Activated T-helper 1 cell treated with anti-CD3 and anti-CD28 coated beads, Interleukin-12 subunit alpha, Interleukin-12 subunit beta, Interleukin-2, Interleukin-4 antibody, amounts not matched to agents 30 ng/mL and 10 ng/mL and 1 ng/mL, durations not matched to agents 14 hours and 24 hours and 36 hours (primary cell): Measurements from ENCODE around the gene LYPD6B. TPM values are rescaled to one million over a fixed set of nuclear protein-coding genes. Genes with fewer than 3 reads are reported as not detected.

Experiments
- DNase-seq: peaks from one replicate; pipeline ENCODE4 v3.0.0; 2021; ENCODE audit warnings: low spot score
- H3K27ac Mint-ChIP-seq: one replicate; pipeline ENCODE4 v1.8.0; 2021; ENCODE audit warnings: mild to moderate bottlenecking, mixed read lengths
- H3K27me3 Mint-ChIP-seq: one replicate; pipeline ENCODE4 v1.8.0; 2022; ENCODE audit warnings: mild to moderate bottlenecking, moderate library complexity, mixed read lengths; ENCODE audit not compliant: insufficient read depth
- H3K36me3 Mint-ChIP-seq: one replicate; pipeline ENCODE4 v1.8.0; 2021; ENCODE audit warnings: low read depth, mixed read lengths
- H3K4me1 Mint-ChIP-seq: one replicate; pipeline ENCODE4 v1.8.0; 2021; ENCODE audit warnings: low read depth, mixed read lengths
- H3K4me3 Mint-ChIP-seq: one replicate; pipeline ENCODE4 v1.8.0; 2021; ENCODE audit warnings: mild to moderate bottlenecking, moderate library complexity, mixed read lengths
- H3K9me3 Mint-ChIP-seq: one replicate; pipeline ENCODE4 v1.8.0; 2021; ENCODE audit warnings: mixed read lengths
- intact Hi-C: fragments of 100-400 bp; cut with micrococcal nuclease; formaldehyde crosslinking; loops from one replicate; pipeline ENCODE4 v1.15.1; 2024
- total RNA-seq: library from RNA; stranded (reverse); gene quantifications from 2 replicates; pipeline ENCODE4 v1.2.3, GENCODE V29; 2022

Gene LYPD6B
- total RNA-seq, 1 donor from 2014 or later, result not detected

- Mint-ChIP-seq H3K4me3 (no peak overlapping the region), H3K27ac (no peak overlapping the region), H3K9me3 (no peaks in the 10 kb centered on the region), H3K27me3 (peaks cover 14% of the 10 kb centered on the region), H3K4me1 (no peaks in the 10 kb centered on the region), H3K36me3 (no peaks in the 10 kb centered on the region)
- intact Hi-C loops, result no loop called here
- no peak for DNase-seq
These were observed 20.4 kb downstream of the LYPD6B start for GRCh38 chr2:149058936-149059335.

- Mint-ChIP-seq H3K36me3 (no peaks in the 10 kb centered on the region), H3K4me3 (no peak overlapping the region), H3K4me1 (no peaks in the 10 kb centered on the region), H3K27ac (no peak overlapping the region), H3K27me3 (peaks cover 14% of the 10 kb centered on the region), H3K9me3 (no peaks in the 10 kb centered on the region)
- intact Hi-C loops, result no loop called here
- no peak for DNase-seq
These were observed 21.3 kb downstream of the LYPD6B start for GRCh38 chr2:149059822-149060221.

- Mint-ChIP-seq H3K9me3 (no peaks in the 10 kb centered on the region), H3K36me3 (no peaks in the 10 kb centered on the region), H3K4me3 (no peak overlapping the region), H3K27me3 (peaks cover 9% of the 10 kb centered on the region), H3K27ac (no peak overlapping the region), H3K4me1 (no peaks in the 10 kb centered on the region)
- intact Hi-C loops, result no loop called here
- DNase-seq, result no peak
These were observed 22.7 kb downstream of the LYPD6B start for GRCh38 chr2:149061133-149061745.

GRCh38 chr2:149062531-149062930 is 24.0 kb downstream of the LYPD6B start:
- no peaks in the 10 kb centered on the region for H3K36me3 Mint-ChIP-seq
- no peak overlapping the region for H3K27ac Mint-ChIP-seq
- intact Hi-C loops, result no loop called here
- no peaks in the 10 kb centered on the region for H3K9me3 Mint-ChIP-seq
- DNase-seq, result no peak
- H3K27me3 Mint-ChIP-seq, result peaks cover 8% of the 10 kb centered on the region
- H3K4me3 Mint-ChIP-seq, result no peak overlapping the region
- no peaks in the 10 kb centered on the region for H3K4me1 Mint-ChIP-seq

- Mint-ChIP-seq H3K27ac (no peak overlapping the region), H3K4me3 (no peak overlapping the region), H3K27me3 (peaks cover 5% of the 10 kb centered on the region), H3K9me3 (no peaks in the 10 kb centered on the region), H3K36me3 (no peaks in the 10 kb centered on the region), H3K4me1 (no peaks in the 10 kb centered on the region)
- intact Hi-C loops, result no loop called here
- no peak for DNase-seq
These were observed 24.7 kb downstream of the LYPD6B start for GRCh38 chr2:149063177-149063576.

GRCh38 chr2:149064365-149064841 is 25.9 kb downstream of the LYPD6B start:
- Mint-ChIP-seq H3K9me3 (no peaks in the 10 kb centered on the region), H3K27me3 (peaks cover 5% of the 10 kb centered on the region), H3K4me3 (no peak overlapping the region), H3K36me3 (no peaks in the 10 kb centered on the region), H3K27ac (no peak overlapping the region), H3K4me1 (peaks cover 9% of the 10 kb centered on the region)
- intact Hi-C loops, result no loop called here
- DNase-seq, result no peak

GRCh38 chr2:149064856-149065630 is 26.5 kb downstream of the LYPD6B start:
- DNase-seq, result no peak
- peaks cover 15% of the 10 kb centered on the region for H3K4me1 Mint-ChIP-seq
- H3K36me3 Mint-ChIP-seq, result no peaks in the 10 kb centered on the region
- no peaks in the 10 kb centered on the region for H3K9me3 Mint-ChIP-seq
- H3K27ac Mint-ChIP-seq, result no peak overlapping the region
- H3K4me3 Mint-ChIP-seq, result no peak overlapping the region
- H3K27me3 Mint-ChIP-seq, result peaks cover 5% of the 10 kb centered on the region
- intact Hi-C loops, result no loop called here

GRCh38 chr2:149068225-149068995 is 29.9 kb downstream of the LYPD6B start:
- Mint-ChIP-seq H3K36me3 (no peaks in the 10 kb centered on the region), H3K27me3 (peaks cover 10% of the 10 kb centered on the region), H3K9me3 (no peaks in the 10 kb centered on the region), H3K4me3 (peak overlapping the region; percentile 1), H3K27ac (peak overlapping the region; percentile 61), H3K4me1 (peaks cover 19% of the 10 kb centered on the region)
- no peak for DNase-seq
- intact Hi-C loops, result no loop called here

GRCh38 chr2:149068996-149069888 is 30.7 kb downstream of the LYPD6B start:
- Mint-ChIP-seq H3K36me3 (no peaks in the 10 kb centered on the region), H3K27me3 (peaks cover 14% of the 10 kb centered on the region), H3K4me1 (peaks cover 19% of the 10 kb centered on the region), H3K4me3 (peak overlapping the region; percentile 1), H3K9me3 (no peaks in the 10 kb centered on the region), H3K27ac (peak overlapping the region; percentile 74)
- no peak for DNase-seq
- intact Hi-C loops, result loop anchor here (1.0 kb wide), 4 partner anchors 69 to 468 kb away; no protein-coding TSS in a partner anchor

GRCh38 chr2:149070681-149071320 is 32.3 kb downstream of the LYPD6B start:
- H3K9me3 Mint-ChIP-seq, result no peaks in the 10 kb centered on the region
- H3K4me1 Mint-ChIP-seq, result peaks cover 19% of the 10 kb centered on the region
- peak overlapping the region; percentile 19 for H3K27ac Mint-ChIP-seq
- DNase-seq, result no peak
- peaks cover 18% of the 10 kb centered on the region for H3K27me3 Mint-ChIP-seq
- no peak overlapping the region for H3K4me3 Mint-ChIP-seq
- intact Hi-C loops, result no loop called here
- H3K36me3 Mint-ChIP-seq, result no peaks in the 10 kb centered on the region

GRCh38 chr2:149075105-149075504 is 36.6 kb downstream of the LYPD6B start:
- no peak overlapping the region for H3K27ac Mint-ChIP-seq
- H3K4me3 Mint-ChIP-seq, result no peak overlapping the region
- no peak for DNase-seq
- no peaks in the 10 kb centered on the region for H3K9me3 Mint-ChIP-seq
- intact Hi-C loops, result no loop called here
- H3K36me3 Mint-ChIP-seq, result no peaks in the 10 kb centered on the region
- peaks cover 25% of the 10 kb centered on the region for H3K27me3 Mint-ChIP-seq
- peaks cover 4% of the 10 kb centered on the region for H3K4me1 Mint-ChIP-seq

GRCh38 chr2:149075853-149076252 is 37.4 kb downstream of the LYPD6B start:
- Mint-ChIP-seq H3K36me3 (no peaks in the 10 kb centered on the region), H3K4me3 (no peak overlapping the region), H3K4me1 (no peaks in the 10 kb centered on the region), H3K27me3 (peaks cover 22% of the 10 kb centered on the region), H3K27ac (no peak overlapping the region), H3K9me3 (no peaks in the 10 kb centered on the region)
- DNase-seq, result no peak
- intact Hi-C loops, result no loop called here
